AML-193 (cell line): ENCODE results near the gene ACO2.
"Not testable (repeated sequence)": the region's sequence is repeated elsewhere in the genome, so short reads cannot be mapped to it uniquely, and the experiment has no call there.

Source experiments
- DNase-seq, 2 experiments: peaks; one replicate each; lab custom pipeline; 2025; lab: John Stamatoyannopoulos, UW

ACO2 gene

DNA sequence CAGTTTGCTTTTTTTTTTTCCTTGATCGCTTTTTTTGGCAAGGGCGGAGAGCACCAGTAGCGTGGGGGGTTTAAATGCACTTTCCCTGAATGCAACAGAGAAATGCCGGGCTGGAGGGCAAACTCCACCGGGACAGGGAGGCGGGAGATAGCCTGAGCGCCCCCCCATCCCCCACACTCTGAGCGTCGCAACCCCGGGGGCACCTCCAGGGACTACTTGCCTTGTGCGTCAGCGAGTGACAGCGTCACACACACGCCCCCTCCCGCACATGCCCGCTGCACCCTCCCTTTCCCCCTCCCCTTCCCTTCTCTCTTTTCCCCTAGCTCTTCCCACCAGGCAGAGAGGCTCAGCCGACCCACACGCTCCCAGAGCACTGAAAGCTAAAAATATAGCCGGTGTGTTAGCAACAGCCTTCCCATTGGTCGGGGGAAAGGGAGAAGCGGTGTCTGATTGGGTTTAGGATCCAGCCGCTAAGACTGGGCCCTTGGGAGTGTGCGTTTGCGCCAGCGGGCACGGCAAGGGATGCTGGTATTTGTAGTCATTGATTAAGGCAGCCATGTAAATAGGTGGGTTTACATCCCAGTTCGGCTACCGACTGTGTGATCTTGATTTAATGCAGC, 20.6 kb upstream of the ACO2 start:
- peak; percentile 95 to 98 for DNase-seq

DNA sequence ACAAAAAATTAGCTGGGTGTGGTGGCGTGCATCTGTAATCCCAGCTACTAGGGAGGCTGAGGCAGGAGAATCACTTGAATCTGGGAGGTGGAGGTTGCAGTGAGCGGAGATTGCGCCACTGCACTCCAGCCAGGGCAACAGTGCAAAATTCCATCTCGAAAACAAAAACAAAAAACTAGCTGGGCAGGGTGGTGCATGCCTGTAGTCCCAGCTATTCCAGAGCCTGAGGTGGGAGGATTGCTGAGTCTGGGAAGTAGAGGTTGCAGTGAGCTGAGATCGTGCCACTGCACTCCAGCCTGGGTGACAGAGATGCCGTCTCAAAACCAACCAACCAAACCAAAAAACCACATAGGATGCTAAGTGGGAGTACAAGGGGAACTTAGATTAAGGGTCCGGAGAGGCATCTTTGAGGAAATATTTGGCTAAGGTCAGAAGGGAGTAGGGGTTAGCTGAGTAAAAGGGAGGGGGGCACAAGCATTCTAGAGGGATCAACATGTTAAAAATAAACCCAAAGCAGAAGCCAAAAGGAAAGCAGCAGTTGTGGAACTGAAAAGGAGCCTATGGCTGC, 10.7 kb upstream of the ACO2 start:
- no peak for DNase-seq

DNA sequence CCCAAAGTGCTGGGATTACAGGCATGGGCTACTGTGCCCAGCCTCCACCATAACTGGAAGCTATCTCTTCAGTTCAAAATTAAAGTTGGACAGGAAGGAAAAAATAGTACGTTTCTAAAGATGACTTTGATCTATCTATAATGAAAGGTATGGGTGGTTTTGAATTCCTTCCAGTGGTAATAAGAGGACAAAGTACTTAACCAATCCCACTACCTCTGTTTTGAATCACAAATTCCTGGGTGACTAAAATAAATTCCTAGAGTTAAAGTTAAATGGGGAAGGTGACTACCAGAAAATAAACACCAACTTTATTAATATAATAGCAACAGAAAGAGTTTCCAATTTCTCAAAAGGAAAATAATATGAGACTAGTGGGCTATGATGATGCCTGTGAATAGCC, 9.5 kb upstream of the ACO2 start:
- no peak for DNase-seq

DNA sequence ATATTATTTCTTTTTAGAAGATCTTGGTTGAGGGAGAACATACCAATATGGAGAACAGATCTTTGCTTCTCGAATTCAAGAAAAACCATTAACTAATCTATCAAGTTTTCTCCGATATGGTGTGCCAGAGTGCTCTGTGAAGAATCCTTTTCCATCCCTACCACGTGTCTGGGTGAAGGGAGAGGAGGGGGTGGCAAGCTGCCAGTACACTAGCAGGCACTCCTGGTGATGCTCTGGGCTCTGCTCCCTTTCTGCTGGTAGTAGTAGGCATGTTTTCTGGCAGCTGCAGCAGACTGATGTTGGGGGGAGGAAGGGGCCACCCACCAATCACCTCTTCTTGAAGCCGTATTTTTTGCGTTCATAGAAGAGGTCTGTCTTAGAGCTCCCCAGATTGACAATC, 8.8 kb upstream of the ACO2 start:
- DNase-seq, result not testable (repeated sequence)

DNA sequence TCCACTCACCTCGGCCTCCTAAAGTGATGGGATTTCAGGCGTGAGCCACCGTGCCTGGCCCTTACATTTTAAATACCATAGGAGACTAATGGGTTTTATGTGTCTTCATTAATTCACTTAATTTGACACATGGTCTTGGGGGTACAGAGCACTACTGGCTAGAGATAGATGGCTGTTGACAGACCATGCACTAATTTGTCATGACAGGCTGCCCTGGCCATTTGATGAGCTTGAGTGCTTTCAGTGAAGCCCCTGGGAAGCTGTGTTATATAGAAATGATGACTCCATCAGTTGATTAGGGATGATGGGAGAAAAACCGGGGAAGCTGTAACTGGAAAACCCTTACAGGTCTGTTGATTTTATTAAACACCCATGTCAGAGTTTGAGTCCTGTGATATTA, 7.0 kb upstream of the ACO2 start:
- DNase-seq, result no peak

DNA sequence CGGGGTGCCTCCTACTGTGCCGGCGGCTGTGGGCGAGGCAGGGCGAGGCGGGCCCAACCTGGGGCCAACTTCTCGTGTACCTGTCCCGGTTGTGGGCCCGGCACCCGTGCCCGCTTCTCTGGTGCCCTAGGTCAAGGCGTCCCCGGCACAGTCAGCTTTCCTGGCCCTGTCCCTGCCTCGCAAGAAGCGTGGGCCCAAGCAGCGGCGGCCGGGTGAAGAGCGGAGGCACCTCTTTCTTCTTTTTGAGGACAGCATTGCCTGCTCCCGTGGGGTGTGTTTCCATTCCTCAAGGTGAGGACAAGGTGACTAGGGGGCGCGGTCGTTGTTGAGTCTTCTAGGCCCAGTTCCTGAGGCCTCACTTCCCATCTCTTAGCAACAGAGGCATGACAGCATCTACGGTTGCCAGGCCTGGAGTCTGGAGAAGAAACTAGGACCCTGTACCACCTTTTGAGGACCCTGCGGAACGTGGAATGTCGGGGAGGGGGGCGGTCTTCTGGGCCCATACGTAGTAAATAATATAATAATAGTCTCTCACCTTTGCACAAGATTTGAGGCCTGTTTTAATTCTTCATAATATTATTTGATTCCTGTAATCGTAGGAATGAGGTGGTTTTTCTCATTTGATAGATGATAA, 418 bp downstream of the ACO2 start:
- DNase-seq, result peak in 1 of 2 experiments; percentile 10

DNA sequence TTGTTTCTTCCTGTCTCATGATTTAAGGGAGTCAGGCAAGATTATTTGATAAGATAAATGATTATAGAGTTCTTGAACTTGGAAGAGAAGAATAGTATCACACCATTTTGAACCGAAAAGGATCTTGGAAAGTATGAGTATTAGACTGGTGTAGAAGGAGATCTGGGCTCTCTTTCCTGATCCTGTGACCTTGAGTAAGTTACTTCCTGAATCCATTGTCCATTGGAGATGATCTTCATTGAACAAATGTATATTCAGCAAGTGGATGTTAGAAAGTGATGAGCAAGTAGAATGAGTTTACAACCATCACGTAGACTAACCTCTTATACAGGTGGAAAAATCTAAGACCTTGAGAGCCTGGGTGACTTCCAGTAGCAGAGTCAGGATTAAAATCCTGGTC, 2.0 kb downstream of the ACO2 start:
- DNase-seq, result no peak

DNA sequence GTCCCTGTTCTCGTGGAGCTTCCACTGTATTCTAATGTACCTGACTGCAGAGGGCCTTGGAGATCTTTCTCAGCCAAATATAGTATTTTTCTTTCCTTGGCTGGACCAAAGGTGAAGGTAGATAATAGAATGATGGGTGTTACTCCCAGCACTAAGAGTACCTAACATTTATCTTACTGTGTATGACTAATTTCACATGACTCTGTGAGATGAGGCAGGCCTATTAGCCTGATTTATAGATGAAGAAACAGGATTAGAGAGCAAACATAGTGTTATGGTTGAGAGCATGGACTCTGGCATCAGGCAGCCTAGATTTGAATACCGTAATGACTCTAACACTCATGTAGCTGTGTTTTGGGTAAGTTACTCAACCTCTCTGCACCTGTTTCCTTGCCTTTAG, 2.7 kb downstream of the ACO2 start:
- DNase-seq, result no peak

DNA sequence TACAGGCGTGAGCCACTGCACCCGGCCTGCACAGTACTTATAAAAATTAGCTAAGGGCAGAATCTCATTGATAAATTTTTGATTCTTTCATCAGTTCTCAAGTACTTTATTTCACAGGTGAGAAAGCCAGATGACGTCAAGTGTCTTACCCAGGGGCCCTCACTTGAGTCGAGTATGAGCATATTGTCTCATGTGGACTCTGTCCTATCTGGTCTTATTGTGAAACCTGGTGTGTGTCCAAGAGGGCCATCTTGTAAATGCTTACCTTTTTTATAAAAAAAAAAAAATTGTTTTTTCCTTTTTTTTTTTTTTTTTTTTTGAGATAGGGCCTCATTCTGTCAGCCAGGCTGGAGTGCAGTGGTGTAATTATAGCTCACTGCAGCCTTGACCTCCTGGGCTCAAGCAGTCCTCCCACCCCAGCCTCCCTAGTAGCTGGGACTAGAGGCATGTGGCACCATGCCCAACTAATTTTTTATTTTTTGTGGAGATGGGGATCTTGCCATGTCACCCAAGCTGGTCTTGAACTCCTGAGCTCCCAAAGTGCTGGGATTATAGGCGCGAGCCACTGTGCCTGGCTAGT, 6.0 kb downstream of the ACO2 start:
- DNase-seq, result no peak

DNA sequence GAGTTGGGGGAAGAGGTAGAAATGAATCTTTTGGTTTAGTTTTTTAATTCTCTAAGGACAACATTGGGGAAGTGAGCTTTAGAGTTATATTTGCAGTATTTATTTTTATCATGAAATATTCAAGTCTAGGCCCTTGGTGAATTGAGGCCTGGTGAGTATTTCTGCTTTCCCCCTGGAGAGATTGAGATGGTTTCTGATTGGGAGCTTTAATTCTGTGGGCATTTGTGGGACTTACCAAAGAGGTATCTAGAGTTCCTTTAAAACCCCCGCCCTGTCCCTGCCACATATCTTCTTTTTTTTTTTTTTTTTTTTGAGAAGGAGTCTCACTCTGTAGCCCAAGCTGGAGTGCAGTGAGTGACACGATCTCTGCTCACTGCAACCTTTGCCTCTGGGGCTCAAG, 9.6 kb downstream of the ACO2 start:
- no peak for DNase-seq

DNA sequence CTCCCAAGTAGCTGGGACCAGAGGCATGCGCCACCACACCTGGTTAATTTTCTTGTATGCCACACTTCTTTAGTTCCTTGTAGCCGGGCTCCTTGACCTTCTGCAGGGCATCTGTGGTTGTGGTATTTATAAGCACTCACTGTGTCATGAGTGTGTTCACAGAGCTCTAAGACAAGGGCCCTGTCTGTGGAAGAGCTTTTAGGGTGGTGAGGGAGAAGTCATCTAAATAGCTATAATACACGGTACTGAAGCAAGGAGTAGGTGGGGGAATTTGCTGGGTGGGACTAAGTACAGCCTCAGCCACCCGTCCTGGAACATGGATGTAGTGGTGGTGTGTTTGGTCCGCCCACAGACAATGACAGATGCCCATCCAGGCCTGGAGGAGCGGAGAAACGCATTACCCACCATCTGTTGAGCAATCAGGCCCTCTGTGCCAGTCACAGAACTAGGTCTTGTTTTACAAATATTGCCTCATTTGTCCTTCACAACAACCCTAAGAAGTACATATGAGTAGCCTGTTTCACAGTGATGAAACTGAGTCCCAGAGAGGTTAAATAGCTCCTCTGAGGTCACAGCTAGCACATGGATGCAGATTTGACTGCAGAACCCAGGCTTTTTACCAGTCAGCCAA, 10.1 kb downstream of the ACO2 start:
- peak; percentile 54 to 58 for DNase-seq

DNA sequence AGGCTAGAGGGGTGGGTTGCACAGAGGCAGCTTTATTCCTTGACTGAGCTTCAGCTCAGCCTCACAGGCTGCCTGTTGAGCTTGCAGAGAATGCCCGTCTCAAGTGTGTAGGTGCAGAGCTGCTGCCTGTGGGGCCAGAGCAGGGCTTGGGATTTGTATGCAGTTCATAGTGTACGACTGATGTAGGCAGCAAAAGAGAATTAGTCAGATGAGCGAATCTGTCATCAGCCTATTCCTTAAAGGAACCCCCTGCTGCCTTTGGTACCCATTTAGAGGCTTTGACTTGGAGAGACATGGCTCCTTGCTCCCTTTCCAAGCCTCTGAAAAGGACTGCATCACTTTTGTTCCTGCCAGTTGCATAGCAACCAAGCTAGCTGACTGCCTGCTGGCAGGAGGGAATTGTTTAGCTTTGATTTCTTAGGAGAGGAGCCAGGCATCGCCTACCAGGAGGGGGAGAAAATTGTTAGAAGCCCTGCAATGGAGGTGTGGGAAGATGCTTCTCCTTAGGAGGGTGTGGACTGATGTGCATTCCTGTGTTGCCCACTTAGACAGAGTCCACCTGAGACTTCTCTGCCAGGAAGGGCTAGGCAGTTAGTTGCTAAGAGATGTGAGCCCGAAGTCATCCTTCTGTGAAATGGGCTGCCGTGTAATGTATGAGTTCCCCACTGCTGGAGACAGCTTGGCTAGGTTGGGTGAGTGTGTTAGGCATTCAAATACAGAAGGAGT, 10.9 kb downstream of the ACO2 start:
- DNase-seq, result no peak

DNA sequence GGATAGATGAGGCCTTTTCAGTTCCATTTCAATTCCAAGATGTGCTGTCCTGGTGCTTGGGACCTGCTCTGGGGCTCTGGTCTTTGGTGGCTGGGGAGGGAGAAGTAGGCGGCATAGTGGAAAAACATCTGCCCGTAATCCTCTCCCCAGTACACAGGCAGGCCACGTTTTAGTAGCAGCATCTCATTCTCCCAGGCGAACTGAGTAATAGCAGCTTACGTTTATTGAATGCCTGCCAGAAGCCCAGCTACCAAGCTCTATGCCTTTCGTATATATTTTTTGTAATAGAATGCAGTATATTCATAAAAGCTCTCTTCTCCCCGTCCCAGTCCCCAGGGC, 11.4 kb downstream of the ACO2 start:
- DNase-seq, result no peak

DNA sequence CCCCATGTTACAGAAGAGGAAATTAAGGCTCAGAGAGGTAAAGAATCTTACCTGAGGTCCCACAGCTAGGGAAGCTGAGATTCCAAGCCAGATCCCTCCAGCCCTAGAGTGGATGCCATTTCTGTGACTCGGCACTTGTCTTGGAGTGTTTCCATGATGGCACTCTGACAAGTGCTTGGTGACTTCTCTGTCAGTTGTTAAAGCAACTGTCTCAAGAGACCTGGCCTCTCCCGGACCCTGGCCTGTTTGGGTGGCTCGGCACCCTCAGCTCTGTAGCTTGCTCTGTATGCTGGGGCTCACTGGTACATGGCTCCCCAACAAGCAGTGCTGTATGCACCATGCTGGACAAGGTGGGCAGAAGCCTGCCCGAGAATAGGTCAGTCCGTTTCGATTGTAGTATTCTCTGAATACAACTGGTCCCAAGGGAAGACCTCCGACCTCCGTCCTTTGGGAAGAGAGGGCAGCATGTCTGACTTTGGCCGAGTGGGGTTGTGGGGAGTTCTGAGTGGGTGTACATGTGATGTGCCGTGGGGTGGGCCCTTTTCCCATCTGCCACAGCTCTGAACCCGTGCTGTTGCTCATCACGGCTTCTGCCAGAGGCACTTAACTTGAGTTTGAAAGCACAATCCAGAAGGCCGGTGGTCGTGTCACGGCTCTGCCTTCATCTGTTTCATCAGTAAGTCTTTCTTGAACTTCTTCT, 12.4 kb downstream of the ACO2 start:
- DNase-seq, result no peak

DNA sequence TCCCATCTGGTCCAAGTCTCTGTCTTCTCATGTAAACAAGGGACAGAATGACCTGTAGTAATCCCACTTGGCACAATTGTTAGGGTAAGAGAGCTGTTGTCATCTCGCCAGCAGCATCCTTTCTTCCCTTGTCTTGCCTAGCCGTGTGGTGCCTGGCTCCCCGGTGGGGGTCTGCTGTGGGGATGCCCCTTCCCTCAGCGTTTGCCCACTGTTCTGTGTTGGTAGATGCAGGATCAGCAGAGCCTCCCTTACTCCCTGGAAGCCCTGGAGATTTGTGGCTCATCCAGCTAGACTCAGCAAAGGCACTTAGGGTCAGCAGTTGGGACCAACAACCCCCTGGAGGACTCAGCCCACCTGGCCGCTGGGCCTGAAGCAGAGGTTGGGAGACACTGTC, 13.0 kb downstream of the ACO2 start:
- no peak for DNase-seq

DNA sequence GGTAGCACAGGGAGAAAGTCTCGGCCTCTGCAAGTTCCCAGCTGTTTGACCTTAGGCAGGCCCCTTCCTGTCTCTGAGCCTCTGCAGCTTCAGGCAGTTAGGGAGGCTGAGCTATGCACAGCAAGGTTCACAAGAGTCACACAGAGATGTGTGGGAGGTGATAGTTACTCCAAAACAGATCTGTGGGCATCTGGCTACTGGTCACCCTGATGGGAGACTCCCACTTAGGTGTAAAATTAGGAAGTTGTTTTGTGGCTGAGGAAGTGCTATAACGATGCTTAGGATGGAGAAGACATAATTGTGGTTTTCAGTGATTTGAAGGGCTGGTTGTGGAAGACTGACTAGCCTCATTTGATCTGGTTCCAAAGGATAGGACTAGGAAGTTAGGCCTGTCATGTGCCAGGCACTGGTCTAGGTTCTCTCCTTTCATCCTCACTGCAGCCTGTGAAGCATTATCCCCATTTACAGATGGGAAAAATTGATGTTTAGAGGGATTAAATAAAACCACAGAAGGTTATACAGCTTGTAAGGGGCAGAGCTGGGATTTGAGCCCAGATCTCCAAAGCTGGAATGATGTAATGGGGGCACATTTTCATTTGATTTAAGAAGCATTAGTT, 13.5 kb downstream of the ACO2 start:
- no peak for DNase-seq

DNA sequence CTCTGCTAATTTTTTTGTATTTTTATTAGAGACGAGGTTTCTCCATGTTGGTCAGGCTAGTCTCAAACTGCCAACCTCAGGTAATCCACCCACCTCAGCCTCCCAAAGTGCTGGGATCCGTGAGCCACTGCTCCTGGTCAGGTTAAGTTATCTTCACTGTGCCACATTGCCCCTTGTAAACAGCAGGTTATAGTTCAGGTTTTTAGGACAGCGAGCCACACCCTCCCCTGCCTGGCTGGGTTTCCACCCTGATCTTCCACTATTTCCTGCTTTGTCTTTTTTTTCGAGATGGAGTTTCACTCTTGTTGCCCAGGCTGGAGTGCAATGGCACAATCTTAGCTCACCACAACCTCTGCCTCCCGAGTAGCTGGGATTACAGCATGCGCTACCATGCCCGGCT, 16.1 kb downstream of the ACO2 start:
- no peak for DNase-seq

DNA sequence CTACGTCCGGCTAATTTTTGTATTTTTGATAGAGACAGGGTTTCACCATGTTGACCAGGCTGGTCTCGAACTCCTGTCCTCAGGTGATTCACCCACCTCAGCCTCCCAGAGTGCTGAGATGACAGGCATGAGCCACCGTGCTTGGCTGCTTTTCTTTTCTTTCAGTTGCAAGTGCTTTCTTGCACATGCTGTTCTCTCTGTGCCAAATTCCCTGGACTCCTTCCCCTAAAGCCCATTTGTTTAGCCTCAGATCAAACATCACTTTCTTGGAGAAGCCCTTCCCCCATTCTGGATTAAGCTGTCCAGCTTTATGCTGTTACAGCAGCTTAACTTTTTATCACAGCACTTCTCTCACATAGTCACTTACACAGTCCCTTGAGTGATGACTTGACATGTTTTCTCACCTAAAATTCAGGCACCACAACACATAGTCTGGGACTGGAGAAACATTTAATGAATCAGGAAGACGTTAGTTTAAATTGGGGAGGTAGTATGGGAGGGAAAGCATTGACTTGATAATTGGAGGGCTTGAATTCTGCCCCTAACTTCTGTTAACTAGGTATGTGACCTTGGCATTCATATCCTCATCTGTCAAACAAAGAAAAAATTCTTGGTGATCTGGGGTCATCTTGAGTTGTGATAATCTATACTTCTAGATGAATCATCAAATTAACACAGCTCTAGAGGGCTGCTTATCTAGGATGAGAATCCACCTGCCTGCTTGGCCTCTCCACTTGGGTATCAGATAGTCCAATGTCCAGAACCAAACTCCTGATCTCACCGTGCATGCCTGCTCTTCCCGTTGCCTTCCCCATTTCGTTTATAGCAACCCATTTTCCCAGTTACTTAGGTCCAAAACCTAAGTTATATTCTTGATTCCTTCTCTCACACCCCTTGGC, 18.4 kb downstream of the ACO2 start:
- no peak for DNase-seq

DNA sequence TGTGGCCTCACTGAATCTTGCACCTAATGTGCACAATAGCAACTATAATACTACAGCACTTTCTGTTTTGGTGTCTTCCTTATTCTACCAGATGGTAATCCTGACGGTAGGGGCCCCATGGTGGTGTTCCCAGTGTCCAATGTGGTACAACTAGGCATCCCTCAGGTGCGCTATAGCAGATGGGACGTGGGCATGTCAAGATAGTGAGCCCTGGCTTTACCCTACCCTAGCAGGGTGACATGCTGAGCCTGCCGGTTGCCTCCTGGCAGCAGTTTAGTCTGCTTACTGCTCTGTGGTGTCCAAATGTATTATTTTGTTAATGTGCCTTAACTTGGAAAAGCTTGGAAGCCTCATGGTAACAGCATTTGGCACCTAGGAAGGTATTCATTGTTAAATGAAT, 19.2 kb downstream of the ACO2 start:
- no peak for DNase-seq

DNA sequence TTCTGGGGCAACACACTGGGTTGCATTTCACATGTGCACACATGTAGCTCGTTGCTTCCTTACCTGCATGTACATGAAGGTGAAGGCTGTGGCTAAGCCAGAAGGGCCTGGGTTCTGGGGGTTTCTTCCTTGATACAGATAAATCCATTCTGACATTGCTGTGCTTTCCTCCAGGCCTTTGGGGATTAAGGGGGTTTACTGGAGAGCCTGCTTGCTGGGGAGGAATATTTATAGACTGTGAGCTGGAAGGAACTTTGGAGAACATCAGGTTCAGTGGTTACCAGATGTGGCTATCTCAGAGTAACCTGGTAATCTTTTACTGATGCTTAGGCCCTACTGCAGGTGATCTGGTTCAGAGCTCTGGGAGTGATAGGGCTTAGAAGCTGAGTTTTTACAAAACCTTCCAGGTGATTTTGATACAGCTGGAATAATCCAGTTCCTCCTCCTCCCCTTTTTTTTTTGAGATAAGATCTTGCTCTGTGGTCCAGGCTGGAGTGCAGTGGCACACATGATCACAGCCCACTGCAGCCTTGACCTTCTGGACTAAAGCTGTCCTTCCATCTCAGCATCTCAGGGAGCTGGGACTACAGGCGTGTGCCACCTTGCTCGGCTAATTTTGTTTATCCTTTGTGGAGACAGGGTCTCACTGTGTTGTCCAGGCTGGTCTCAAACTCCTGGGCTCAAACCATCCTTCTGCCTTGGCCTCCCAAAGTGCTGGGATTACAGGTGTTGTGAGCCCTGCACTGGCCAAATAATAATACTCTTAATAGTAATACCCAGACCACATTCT, 19.9 kb downstream of the ACO2 start:
- DNase-seq, result no peak
